Astrocyte of the cerebellum (primary cell): ENCODE results near the gene CXCL12.

Source experiments
- DNase-seq: peaks from one replicate; pipeline ENCODE4 v3.0.0-alpha.2; 2011; ENCODE audit warnings: low read depth
- H3K4me3 ChIP-seq: 2 replicates; pipeline ENCODE4 v1.5.1; 2011; ENCODE audit warnings: mild to moderate bottlenecking, low read depth, low read length, moderate library complexity
- in situ Hi-C: cut with HindIII; loops from 2 replicates; pipeline ENCODE4 v1.10.0; 2017; ENCODE audit warnings: low sequenced_read_pairs
- TF ChIP-seq, protein P1 (sequence below): IDR thresholded peaks from 2 replicates; pipeline ENCODE4 v1.5.1; 2012; ENCODE audit warnings: low read length, low read depth, moderate library complexity, mild to moderate bottlenecking; ENCODE audit errors: missing control alignments

Gene CXCL12

GRCh38 chr10:44416936-44417335 lies 32.0 kb upstream of the CXCL12 start:
- TF ChIP-seq, protein P1, sequence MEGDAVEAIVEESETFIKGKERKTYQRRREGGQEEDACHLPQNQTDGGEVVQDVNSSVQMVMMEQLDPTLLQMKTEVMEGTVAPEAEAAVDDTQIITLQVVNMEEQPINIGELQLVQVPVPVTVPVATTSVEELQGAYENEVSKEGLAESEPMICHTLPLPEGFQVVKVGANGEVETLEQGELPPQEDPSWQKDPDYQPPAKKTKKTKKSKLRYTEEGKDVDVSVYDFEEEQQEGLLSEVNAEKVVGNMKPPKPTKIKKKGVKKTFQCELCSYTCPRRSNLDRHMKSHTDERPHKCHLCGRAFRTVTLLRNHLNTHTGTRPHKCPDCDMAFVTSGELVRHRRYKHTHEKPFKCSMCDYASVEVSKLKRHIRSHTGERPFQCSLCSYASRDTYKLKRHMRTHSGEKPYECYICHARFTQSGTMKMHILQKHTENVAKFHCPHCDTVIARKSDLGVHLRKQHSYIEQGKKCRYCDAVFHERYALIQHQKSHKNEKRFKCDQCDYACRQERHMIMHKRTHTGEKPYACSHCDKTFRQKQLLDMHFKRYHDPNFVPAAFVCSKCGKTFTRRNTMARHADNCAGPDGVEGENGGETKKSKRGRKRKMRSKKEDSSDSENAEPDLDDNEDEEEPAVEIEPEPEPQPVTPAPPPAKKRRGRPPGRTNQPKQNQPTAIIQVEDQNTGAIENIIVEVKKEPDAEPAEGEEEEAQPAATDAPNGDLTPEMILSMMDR, result no peak
- in situ Hi-C loops, result no loop called here
- no peak for DNase-seq
- H3K4me3 ChIP-seq, result no peak overlapping the region

- no peak overlapping the region for H3K4me3 ChIP-seq
- in situ Hi-C loops, result no loop called here
- TF ChIP-seq, protein P1, result no peak
- no peak for DNase-seq
These were observed 31.3 kb upstream of the CXCL12 start for GRCh38 chr10:44416021-44416771.

DNA sequence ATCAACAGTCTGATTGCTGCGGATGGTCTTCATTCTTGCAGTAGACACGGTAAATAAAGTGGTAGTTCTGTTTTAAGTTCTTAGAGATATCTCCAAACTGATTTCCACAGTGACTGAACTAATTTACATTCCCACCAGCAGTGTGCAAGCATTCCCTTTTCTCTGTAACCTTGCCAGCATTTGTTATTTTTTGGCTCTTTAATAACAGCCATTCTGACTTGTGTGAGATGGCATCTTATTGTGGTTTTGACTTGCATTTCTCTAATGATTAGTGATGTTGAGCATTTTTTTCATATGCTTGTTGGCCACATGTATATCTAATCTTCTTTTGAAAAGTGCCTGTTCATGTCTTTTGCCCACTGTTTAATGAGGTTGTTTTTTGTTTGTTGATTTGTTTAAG lies 30.2 kb upstream of the CXCL12 start:
- DNase-seq, result no peak
- TF ChIP-seq, protein P1, result no peak
- no peak overlapping the region for H3K4me3 ChIP-seq
- in situ Hi-C loops, result no loop called here

DNA sequence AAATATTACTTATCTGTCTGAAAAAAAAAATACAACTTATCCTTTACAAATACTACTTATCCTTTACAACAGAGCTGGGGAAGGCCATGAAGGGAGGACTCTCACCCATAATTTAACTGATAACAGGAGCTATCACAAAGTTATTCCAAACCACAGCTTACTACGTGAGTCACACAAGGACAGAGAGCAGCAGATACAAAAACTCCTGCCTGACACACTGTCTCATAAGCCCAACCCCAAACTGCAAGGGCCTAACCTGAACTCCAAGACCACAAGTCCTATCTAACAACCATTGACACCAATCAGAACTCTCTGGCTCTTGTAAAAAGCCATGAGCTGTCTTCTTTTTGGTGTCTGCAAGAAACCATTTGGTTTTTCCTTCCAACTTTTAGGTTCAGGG lies 28.5 kb upstream of the CXCL12 start:
- TF ChIP-seq, protein P1, result no peak
- in situ Hi-C loops, result no loop called here
- H3K4me3 ChIP-seq, result no peak overlapping the region
- no peak for DNase-seq

DNA sequence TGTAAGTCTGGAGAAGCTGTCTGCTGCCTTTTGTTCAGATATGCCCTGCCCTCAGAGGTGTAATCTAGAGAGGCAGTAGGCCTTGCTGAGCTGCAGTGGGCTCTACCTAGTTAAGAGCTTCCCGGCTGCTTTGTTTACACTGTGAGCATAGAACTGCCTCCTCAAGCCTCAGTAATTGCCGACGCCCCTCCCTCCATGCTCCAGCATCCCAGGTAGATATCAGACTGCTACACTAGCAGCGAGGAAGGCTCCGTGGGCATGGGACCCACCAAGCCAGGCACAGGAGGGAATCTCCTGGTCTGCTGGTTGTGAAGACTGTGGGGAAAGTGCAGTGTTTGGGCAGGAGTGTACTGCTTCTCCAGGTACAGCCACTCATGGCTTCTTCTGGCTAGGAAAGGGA lies 26.4 kb upstream of the CXCL12 start:
- in situ Hi-C loops, result no loop called here
- H3K4me3 ChIP-seq, result no peak overlapping the region
- TF ChIP-seq, protein P1, result no peak
- DNase-seq, result no peak

- TF ChIP-seq, protein P1, result no peak
- in situ Hi-C loops, result no loop called here
- DNase-seq, result no peak
- no peak overlapping the region for H3K4me3 ChIP-seq
These were observed 20.0 kb upstream of the CXCL12 start for GRCh38 chr10:44404741-44405437.
